Right atrium auricular region (tissue), 2 donors: ENCODE results near the gene ADGRL4. TPM values are rescaled to one million over a fixed set of nuclear protein-coding genes. Genes with fewer than 3 reads are reported as not detected.

Source experiments
- DNase-seq: peaks from one replicate; pipeline ENCODE4 v3.0.0-alpha.2; 2019; ENCODE audit warnings: low spot score
- H3K27ac ChIP-seq, 2 donors: fragments of 200-600 bp; sonication (generic); 1 replicate in 1 of 2; 2 replicates in 1 of 2; pipeline ENCODE4 v1.5.1; 2016 to 2019
- H3K27me3 ChIP-seq, 2 donors: fragments of 200-600 bp; sonication (generic); one replicate each; pipeline versions ENCODE4 v1.5.1 to v1.6.0; 2017 to 2019
- H3K36me3 ChIP-seq: fragments of 200-600 bp; sonication (generic); one replicate; pipeline ENCODE4 v1.5.1; 2016
- H3K4me1 ChIP-seq, 2 donors: fragments of 200-600 bp; sonication (generic); one replicate each; pipeline versions ENCODE4 v1.5.1 to v1.6.0; 2017 to 2019
- H3K4me3 ChIP-seq, 2 donors: fragments of 200-600 bp; sonication (generic); 1 replicate in 1 of 2; 2 replicates in 1 of 2; pipeline ENCODE4 v1.5.1; 2017 to 2019; ENCODE audit warnings: mild to moderate bottlenecking in 1 of 2, moderate library complexity in 1 of 2
- H3K9me3 ChIP-seq, 2 donors: fragments of 200-600 bp; sonication (generic); one replicate each; pipeline ENCODE4 v1.5.1; 2019
- total RNA-seq, 2 donors: library from RNA; depleted of rRNA; stranded (reverse); fragments of >200 nt; gene quantifications; one replicate each; pipeline ENCODE4 v1.1.0, GENCODE V29; 2016
- TF ChIP-seq, protein P1 (sequence below), 2 donors: fragments of 200-600 bp; sonication (generic); IDR thresholded peaks; one replicate each; pipeline ENCODE4 v1.5.1; 2019; ENCODE audit warnings: antibody characterized with exemption in 2 of 2

The ADGRL4 gene
- total RNA-seq, 2 donors from 2014 or later = 15.1 to 28.2 TPM

DNA sequence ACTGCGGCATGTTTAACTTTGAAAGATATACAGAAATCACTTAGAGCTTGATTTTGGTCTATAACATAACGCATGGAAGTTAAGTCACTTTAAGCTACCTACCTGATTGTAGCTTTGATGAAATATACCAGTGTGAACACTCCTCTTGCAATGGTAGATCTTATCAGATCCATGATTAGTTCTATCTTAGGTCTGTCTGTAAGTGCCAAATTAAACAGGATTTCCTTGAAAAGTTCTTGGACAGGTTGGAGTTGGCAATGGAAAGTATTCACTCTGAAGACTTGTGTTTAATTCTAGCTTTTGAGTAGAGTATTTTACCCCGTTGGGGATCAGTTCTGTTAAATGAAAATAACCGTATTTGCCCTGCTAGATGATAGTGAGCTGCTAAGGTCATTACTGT lies 4.1 kb upstream of the ADGRL4 start:
- TF ChIP-seq, protein P1, sequence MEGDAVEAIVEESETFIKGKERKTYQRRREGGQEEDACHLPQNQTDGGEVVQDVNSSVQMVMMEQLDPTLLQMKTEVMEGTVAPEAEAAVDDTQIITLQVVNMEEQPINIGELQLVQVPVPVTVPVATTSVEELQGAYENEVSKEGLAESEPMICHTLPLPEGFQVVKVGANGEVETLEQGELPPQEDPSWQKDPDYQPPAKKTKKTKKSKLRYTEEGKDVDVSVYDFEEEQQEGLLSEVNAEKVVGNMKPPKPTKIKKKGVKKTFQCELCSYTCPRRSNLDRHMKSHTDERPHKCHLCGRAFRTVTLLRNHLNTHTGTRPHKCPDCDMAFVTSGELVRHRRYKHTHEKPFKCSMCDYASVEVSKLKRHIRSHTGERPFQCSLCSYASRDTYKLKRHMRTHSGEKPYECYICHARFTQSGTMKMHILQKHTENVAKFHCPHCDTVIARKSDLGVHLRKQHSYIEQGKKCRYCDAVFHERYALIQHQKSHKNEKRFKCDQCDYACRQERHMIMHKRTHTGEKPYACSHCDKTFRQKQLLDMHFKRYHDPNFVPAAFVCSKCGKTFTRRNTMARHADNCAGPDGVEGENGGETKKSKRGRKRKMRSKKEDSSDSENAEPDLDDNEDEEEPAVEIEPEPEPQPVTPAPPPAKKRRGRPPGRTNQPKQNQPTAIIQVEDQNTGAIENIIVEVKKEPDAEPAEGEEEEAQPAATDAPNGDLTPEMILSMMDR (IDR thresholded peaks at IDR 0.05) = no peak
- peaks cover 0 to 6% of the 10 kb centered on the region in 2 donors for H3K4me1 ChIP-seq
- no peak overlapping the region for H3K4me3 ChIP-seq
- no peak for DNase-seq
- H3K27ac ChIP-seq = no peak overlapping the region
- H3K36me3 ChIP-seq = no peaks in the 10 kb centered on the region
- no peaks in the 10 kb centered on the region for H3K9me3 ChIP-seq
- H3K27me3 ChIP-seq = no peaks in the 10 kb centered on the region

DNA sequence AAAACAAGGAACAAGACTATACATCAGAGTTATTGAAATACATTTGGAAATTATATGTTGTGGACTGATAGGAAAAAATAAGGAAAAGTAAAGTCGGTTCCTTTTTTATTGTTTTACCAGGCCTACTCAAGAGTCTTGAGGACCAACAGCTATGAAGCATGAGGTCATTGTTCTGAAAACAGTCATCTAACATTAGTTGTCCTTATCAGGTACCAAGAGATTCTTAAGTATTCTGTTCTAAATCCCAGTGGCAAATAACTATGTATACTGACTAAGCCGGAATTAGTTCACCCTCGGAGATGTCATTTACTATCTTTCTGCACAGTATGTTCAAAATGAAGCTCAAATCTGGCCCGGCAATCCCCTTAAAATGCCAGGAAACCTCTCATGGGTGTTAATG lies 585 bp downstream of the ADGRL4 start:
- H3K4me1 ChIP-seq = peaks cover 0 to 6% of the 10 kb centered on the region in 2 donors
- TF ChIP-seq, protein P1 (IDR thresholded peaks at IDR 0.05) = no peak
- H3K27ac ChIP-seq = peak overlapping the region; percentile 68 to 70
- no peaks in the 10 kb centered on the region for H3K9me3 ChIP-seq
- DNase-seq = no peak
- H3K4me3 ChIP-seq = peak overlapping the region; percentile 33 to 44
- no peaks in the 10 kb centered on the region for H3K27me3 ChIP-seq
- no peaks in the 10 kb centered on the region for H3K36me3 ChIP-seq

DNA sequence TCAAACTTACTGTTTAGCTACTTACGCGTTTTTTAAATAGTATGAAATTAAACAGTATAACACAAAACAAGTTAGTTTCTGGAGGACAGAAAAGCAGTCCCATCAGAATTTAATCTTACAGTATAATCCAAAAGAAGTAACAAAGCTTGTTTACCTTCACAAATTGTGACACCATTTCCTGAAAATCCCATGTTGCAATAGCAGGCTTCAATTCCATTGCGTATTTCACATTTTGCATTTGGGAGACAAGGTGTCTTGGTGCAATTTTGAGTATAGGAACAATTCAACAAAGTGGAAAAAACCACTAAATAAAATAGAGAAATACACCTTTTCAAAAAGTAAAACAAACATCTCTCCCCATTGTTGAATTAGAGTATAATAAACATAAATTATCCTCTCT lies 1.6 kb downstream of the ADGRL4 start:
- Histone ChIP-seq H3K4me3 (peak overlapping the region; percentile 20 to 23), H3K9me3 (no peaks in the 10 kb centered on the region), H3K27ac (peak overlapping the region; percentile 22 to 68), H3K27me3 (no peaks in the 10 kb centered on the region), H3K4me1 (peaks cover 0 to 6% of the 10 kb centered on the region in 2 donors), H3K36me3 (no peaks in the 10 kb centered on the region)
- TF ChIP-seq, protein P1 (IDR thresholded peaks at IDR 0.05) = no peak
- DNase-seq = no peak

DNA sequence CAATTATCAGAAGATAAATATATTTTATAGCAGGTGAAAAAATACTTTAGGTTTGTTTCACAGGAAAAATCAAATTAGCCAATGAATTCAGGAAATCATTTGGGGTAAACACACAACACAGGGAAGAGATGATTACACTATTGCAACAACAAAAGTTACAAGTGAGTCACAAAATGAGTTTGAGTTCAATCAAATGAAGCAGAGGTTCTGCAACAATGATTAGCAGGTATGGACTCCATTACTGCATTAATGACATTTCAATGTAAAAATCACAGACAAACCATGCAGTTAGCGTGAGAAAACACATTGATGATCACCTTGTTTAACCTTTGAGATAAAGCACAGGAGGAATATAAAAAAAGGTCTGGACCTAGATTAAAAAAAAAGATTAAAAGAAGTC lies 9.7 kb downstream of the ADGRL4 start:
- H3K4me3 ChIP-seq = no peak overlapping the region
- TF ChIP-seq, protein P1 (IDR thresholded peaks at IDR 0.05) = no peak
- no peaks in the 10 kb centered on the region for H3K27me3 ChIP-seq
- DNase-seq = no peak
- no peaks in the 10 kb centered on the region for H3K36me3 ChIP-seq
- H3K9me3 ChIP-seq = no peaks in the 10 kb centered on the region
- H3K4me1 ChIP-seq = no peaks in the 10 kb centered on the region
- H3K27ac ChIP-seq = no peak overlapping the region

DNA sequence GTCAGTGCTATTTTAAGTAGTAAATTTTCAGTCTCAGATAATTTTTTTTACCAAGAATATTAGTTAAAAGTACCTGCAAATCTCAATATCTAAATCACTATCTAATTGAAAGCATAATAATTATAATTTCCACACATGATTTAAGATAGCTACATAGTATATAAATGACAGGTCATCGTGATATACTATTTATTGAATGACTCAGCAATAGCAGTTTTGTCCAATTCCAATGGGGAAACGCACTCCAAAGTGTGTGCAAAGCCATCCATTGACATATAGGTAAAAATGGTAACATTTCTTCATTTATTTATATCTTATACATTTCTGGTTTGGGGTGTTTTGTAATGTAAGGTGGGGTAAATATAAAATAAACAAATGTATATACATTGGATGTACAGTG lies 19.5 kb downstream of the ADGRL4 start:
- TF ChIP-seq, protein P1 (IDR thresholded peaks at IDR 0.05) = no peak
- no peak for DNase-seq
- no peaks in the 10 kb centered on the region for H3K4me1 ChIP-seq
- no peak overlapping the region for H3K4me3 ChIP-seq
- no peaks in the 10 kb centered on the region for H3K9me3 ChIP-seq
- H3K27me3 ChIP-seq = no peaks in the 10 kb centered on the region
- no peak overlapping the region for H3K27ac ChIP-seq
- no peaks in the 10 kb centered on the region for H3K36me3 ChIP-seq

DNA sequence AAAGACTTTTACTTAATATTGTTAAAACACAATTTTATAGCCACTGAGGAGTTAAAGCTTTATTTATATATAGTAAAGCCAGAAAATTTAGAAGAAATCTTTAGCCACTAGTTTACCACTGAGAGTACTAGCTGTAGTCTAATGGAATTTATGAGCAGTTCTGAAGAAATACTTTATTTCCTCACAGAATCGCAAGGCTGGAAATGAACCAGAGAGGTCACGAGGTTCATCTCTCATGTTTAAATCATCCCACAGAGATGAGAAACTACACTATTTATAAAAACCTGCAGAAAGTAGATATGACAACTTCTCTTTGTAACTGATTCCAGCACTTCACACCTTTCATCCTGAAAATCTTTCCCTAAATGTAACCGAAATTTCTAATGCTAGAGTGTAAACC lies 26.0 kb downstream of the ADGRL4 start:
- no peaks in the 10 kb centered on the region for H3K9me3 ChIP-seq
- TF ChIP-seq, protein P1 (IDR thresholded peaks at IDR 0.05) = no peak

More for the DNA sequence above, 26.0 kb downstream of the ADGRL4 start:
- H3K36me3 ChIP-seq = no peaks in the 10 kb centered on the region
- DNase-seq = no peak
- no peaks in the 10 kb centered on the region for H3K4me1 ChIP-seq
- no peak overlapping the region for H3K4me3 ChIP-seq
- H3K27ac ChIP-seq = no peak overlapping the region
- H3K27me3 ChIP-seq = no peaks in the 10 kb centered on the region
